ENCODE measurements around the gene NRG2. TPM values are rescaled to one million over a fixed set of nuclear protein-coding genes. Genes with fewer than 3 reads are reported as not detected.

The NRG2 gene
- total RNA-seq, 1 donor from 2014 or later: 0.07 TPM

DNA sequence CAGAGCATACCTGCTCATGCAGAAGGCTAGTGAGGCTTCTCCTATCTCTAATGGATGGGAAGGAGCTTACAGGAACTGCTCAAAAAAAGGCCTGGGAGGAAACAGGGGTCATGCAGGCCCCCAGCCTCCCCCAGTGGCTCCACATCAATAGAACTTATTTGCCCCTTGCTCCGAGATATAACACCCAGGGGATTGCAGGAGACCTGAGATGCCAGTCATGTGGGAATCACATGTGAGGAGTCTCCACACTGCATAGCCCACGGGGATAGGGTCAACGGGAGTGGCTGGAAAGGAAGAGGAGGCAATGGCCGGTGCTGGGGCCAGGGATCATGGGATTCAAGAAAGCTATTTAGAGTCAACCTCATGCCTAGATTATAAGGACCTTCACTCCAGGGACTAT lies 76.2 kb downstream of the NRG2 start:
- intact Hi-C loops (cut with micrococcal nuclease): loop anchor here (5.0 to 10.0 kb wide), 2 partner anchors 120 to 272 kb away; no protein-coding TSS in a partner anchor
- Mint-ChIP-seq H3K27me3 (peaks cover 31% of the 10 kb centered on the region), H3K4me3 (no peak overlapping the region), H3K4me1 (no peaks in the 10 kb centered on the region), H3K9me3 (no peaks in the 10 kb centered on the region), H3K27ac (no peak overlapping the region), H3K36me3 (ENCODE audit: low read depth) (no peaks in the 10 kb centered on the region)
- ChIA-PET POLR2A (no interaction called here), CTCF (interaction anchor here (8.2 kb wide), 1 partner anchor 177 kb away, joined by 151 read pairs; no protein-coding TSS in a partner anchor)
- no peak for ATAC-seq (ENCODE audit: low read depth)
- TF ChIP-seq, protein P1, sequence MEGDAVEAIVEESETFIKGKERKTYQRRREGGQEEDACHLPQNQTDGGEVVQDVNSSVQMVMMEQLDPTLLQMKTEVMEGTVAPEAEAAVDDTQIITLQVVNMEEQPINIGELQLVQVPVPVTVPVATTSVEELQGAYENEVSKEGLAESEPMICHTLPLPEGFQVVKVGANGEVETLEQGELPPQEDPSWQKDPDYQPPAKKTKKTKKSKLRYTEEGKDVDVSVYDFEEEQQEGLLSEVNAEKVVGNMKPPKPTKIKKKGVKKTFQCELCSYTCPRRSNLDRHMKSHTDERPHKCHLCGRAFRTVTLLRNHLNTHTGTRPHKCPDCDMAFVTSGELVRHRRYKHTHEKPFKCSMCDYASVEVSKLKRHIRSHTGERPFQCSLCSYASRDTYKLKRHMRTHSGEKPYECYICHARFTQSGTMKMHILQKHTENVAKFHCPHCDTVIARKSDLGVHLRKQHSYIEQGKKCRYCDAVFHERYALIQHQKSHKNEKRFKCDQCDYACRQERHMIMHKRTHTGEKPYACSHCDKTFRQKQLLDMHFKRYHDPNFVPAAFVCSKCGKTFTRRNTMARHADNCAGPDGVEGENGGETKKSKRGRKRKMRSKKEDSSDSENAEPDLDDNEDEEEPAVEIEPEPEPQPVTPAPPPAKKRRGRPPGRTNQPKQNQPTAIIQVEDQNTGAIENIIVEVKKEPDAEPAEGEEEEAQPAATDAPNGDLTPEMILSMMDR (IDR thresholded peaks at IDR 0.05): no peak
- DNase-seq: no peak

DNA sequence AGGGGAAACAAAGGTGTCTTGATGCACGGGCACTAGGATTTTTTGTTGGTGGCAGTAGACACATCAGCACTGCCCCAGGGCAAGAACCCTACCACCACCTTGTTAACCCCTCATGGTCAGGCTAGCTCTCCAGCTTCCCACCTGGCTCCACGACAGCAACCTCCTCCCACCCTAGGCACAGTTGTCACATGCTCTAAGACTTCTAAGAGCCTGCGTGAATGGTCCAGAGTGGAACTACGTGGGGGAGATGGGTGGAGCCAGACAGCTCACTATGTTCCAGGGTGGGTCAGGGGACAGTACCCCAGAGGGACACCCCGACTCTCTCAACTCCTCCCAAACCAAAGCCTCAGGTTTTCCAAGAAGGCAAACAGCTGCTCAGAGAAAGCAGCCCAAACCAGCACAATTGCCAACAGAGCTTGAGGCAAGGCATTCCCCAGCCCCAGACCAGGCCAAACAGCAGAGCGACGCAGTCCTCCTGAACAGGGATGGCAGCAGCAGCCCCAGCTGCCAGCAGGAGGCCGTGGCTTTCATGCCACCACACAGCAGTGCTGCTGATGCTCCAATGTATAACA lies 78.0 kb downstream of the NRG2 start:
- Mint-ChIP-seq H3K27ac (no peak overlapping the region), H3K36me3 (ENCODE audit: low read depth) (no peaks in the 10 kb centered on the region), H3K27me3 (peaks cover 14% of the 10 kb centered on the region), H3K4me3 (no peak overlapping the region), H3K9me3 (no peaks in the 10 kb centered on the region), H3K4me1 (no peaks in the 10 kb centered on the region)
- no peak for ATAC-seq (ENCODE audit: low read depth)
- DNase-seq: no peak
- CTCF ChIA-PET: interaction anchor here (8.2 kb wide), 1 partner anchor 175 kb away, joined by 151 read pairs; no protein-coding TSS in a partner anchor
- POLR2A ChIA-PET: no interaction called here
- TF ChIP-seq, protein P1 (IDR thresholded peaks at IDR 0.05): no peak
- intact Hi-C loops (cut with micrococcal nuclease): loop anchor here (5.0 to 10.0 kb wide), 2 partner anchors 118 to 270 kb away; no protein-coding TSS in a partner anchor

DNA sequence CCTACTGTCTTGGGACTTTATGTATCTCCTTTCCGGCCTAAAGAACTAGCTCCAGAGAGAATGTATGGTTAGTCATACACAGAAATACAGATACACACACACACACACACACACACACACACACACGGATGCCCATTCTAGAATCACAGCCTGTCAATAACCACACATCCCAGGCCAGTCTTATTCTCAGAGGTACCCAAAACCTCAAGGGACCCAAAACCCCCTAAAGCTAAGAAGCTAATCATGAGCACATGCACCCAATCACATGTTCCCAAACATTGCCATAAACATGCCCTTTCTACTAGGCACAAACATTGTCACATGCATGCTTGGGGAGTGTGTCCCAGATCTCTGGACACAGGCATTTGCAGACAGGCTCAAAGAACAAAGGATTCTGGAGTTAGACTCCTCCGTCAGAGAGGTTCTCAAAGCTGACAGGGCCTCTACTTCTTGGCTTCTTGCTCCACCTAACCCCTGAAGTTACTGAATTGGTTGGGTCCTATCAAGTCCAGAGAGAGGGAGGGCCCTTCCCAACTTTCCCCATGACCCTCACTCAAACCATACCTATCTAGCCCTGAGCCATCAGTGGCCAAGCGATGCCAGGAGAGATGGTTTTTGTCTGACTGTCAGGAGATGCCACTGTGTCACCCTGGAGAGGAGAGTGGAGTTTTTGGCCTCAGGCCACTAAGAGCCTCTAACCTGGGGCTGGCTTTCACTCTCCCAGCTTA lies 78.7 kb downstream of the NRG2 start:
- Mint-ChIP-seq H3K9me3 (no peaks in the 10 kb centered on the region), H3K4me1 (no peaks in the 10 kb centered on the region), H3K36me3 (ENCODE audit: low read depth) (no peaks in the 10 kb centered on the region), H3K27me3 (peaks cover 11% of the 10 kb centered on the region), H3K4me3 (no peak overlapping the region), H3K27ac (no peak overlapping the region)
- intact Hi-C loops (cut with micrococcal nuclease): loop anchor here (10.0 kb wide), 1 partner anchor 270 kb away; no protein-coding TSS in a partner anchor
- ATAC-seq (ENCODE audit: low read depth) (no peak), DNase-seq (no peak)
- TF ChIP-seq, protein P1 (IDR thresholded peaks at IDR 0.05): no peak
- CTCF ChIA-PET: interaction anchor here (8.2 kb wide), 1 partner anchor 175 kb away, joined by 151 read pairs; no protein-coding TSS in a partner anchor
- POLR2A ChIA-PET: interaction anchor here (0.6 kb wide), 1 partner anchor 1371 kb away, joined by 8 read pairs; no protein-coding TSS in a partner anchor

DNA sequence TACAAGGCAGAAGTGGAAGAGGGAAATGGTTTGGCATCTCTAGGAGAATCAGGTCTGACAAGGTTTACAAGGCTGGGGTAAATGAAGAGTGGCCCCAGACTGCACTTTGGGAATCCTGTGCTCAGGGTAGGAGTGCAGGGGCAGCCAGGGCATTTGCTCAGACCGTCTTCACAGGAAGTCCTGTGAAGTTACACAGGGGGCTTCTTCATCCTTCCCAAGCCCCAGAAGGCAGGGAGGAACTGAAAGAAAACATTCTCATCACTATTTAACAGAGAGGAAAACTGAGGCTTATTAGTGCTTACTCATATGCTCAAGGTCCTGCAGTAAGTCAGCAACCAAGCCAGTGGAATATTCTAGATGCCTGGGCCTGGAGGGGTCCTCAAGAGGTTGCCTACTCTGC lies 80.7 kb downstream of the NRG2 start:
- no peaks in the 10 kb centered on the region for H3K9me3 Mint-ChIP-seq
- intact Hi-C loops (cut with micrococcal nuclease): loop anchor here (10.0 kb wide), 1 partner anchor 268 kb away; no protein-coding TSS in a partner anchor
- TF ChIP-seq, protein P1 (IDR thresholded peaks at IDR 0.05): no peak
- DNase-seq (no peak), ATAC-seq (ENCODE audit: low read depth) (no peak)
- ChIA-PET CTCF (no interaction called here), POLR2A (no interaction called here)
- H3K4me1 Mint-ChIP-seq: no peaks in the 10 kb centered on the region
- no peak overlapping the region for H3K4me3 Mint-ChIP-seq
- H3K27me3 Mint-ChIP-seq: peaks cover 5% of the 10 kb centered on the region
- no peaks in the 10 kb centered on the region for H3K36me3 Mint-ChIP-seq (ENCODE audit: low read depth)
- no peak overlapping the region for H3K27ac Mint-ChIP-seq

Measured in activated B cell treated with CpG ODN at 0.5 μM for 24 hours (primary cell).